ENCODE results near the gene SKIC3.

Gene SKIC3

GRCh38 chr5:95543017-95543705 lies 11.6 kb downstream of the SKIC3 start:
- no peak overlapping the region for H3K27ac ChIP-seq (ENCODE audit: low read depth, low read length)
- no peak overlapping the region for H4K5ac ChIP-seq (ENCODE audit: low read length)
- no peak overlapping the region for H3K4me2 ChIP-seq (ENCODE audit: low read length)
- H4K8ac ChIP-seq (ENCODE audit: low read depth, low read length): no peak overlapping the region
- H3K79me1 ChIP-seq (ENCODE audit: low read length): peaks cover 2% of the 10 kb centered on the region
- DNase-seq: no peak
- WGBS (ENCODE audit: extremely low coverage, insufficient coverage, low lambda C conversion rate): no CpG with 5 or more reads among the region's 3 CpGs
- no peak overlapping the region for H3K56ac ChIP-seq (ENCODE audit: low read length)
- no peak overlapping the region for H3K23ac ChIP-seq (ENCODE audit: low read length)
- H2BK120ac ChIP-seq (ENCODE audit: low read depth, low read length): no peak overlapping the region
- H3K18ac ChIP-seq (ENCODE audit: low read length): no peak overlapping the region
- H3K79me2 ChIP-seq (ENCODE audit: control insufficient read depth, insufficient read depth, low read length): no peaks in the 10 kb centered on the region
- no peak overlapping the region for H3K4ac ChIP-seq (ENCODE audit: low read depth, low read length)
- no peak overlapping the region for H2BK5ac ChIP-seq (ENCODE audit: low read length)
- H3K27me3 ChIP-seq (ENCODE audit: insufficient read depth, low read length, poor library complexity): no peaks in the 10 kb centered on the region
- H2AK5ac ChIP-seq (ENCODE audit: low read length): no peak overlapping the region
- no peak overlapping the region for H3K9ac ChIP-seq (ENCODE audit: low read length)
- H3K36me3 ChIP-seq (ENCODE audit: control insufficient read depth, insufficient read depth, low read length): peaks cover 2% of the 10 kb centered on the region
- H2BK15ac ChIP-seq (replicated peaks; ENCODE audit: low read depth): no peak overlapping the region
- H3K4me3 ChIP-seq (ENCODE audit: low read length): no peak overlapping the region
- no peaks in the 10 kb centered on the region for H3K4me1 ChIP-seq (ENCODE audit: control insufficient read depth, low read depth, low read length)

DNA sequence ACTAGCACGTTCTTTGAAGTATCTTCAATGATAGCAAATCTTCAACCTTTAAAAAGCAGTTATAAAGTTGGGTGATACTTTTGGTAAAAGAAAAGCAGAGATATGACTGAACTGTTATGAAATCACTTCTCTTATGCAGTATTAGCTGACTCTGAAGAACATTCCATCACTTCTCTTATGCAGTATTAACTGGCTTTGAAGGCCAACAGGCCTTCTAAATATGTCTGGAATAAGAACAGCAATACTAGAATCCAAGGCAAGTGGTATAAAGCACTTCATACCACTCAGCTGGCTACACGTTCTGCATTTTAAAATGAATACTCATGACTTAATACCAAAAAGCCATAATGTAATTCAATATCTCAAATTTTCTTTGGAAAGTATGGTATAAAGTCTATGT lies 17.3 kb downstream of the SKIC3 start:
- no CpG with 5 or more reads among the region's 2 CpGs for WGBS (ENCODE audit: extremely low coverage, insufficient coverage, low lambda C conversion rate)
- H3K9ac ChIP-seq (ENCODE audit: low read length): no peak overlapping the region
- H3K36me3 ChIP-seq (ENCODE audit: control insufficient read depth, insufficient read depth, low read length): no peaks in the 10 kb centered on the region
- H3K23ac ChIP-seq (ENCODE audit: low read length): no peak overlapping the region
- no peak overlapping the region for H2BK120ac ChIP-seq (ENCODE audit: low read depth, low read length)
- H4K8ac ChIP-seq (ENCODE audit: low read depth, low read length): no peak overlapping the region
- H3K27me3 ChIP-seq (ENCODE audit: insufficient read depth, low read length, poor library complexity): no peaks in the 10 kb centered on the region
- H2BK15ac ChIP-seq (replicated peaks; ENCODE audit: low read depth): no peak overlapping the region
- no peak overlapping the region for H2AK5ac ChIP-seq (ENCODE audit: low read length)
- no peak overlapping the region for H3K56ac ChIP-seq (ENCODE audit: low read length)
- no peak overlapping the region for H3K4me2 ChIP-seq (ENCODE audit: low read length)
- no peak overlapping the region for H2BK5ac ChIP-seq (ENCODE audit: low read length)
- H4K5ac ChIP-seq (ENCODE audit: low read length): no peak overlapping the region
- no peak overlapping the region for H3K4me3 ChIP-seq (ENCODE audit: low read length)
- H3K4ac ChIP-seq (ENCODE audit: low read depth, low read length): no peak overlapping the region
- no peaks in the 10 kb centered on the region for H3K79me2 ChIP-seq (ENCODE audit: control insufficient read depth, insufficient read depth, low read length)
- H3K18ac ChIP-seq (ENCODE audit: low read length): no peak overlapping the region
- no peaks in the 10 kb centered on the region for H3K4me1 ChIP-seq (ENCODE audit: control insufficient read depth, low read depth, low read length)
- H3K27ac ChIP-seq (ENCODE audit: low read depth, low read length): no peak overlapping the region
- DNase-seq: no peak
- no peaks in the 10 kb centered on the region for H3K79me1 ChIP-seq (ENCODE audit: low read length)

- Histone ChIP-seq H3K27ac (ENCODE audit: low read depth, low read length) (no peak overlapping the region), H3K56ac (ENCODE audit: low read length) (no peak overlapping the region), H3K4me2 (ENCODE audit: low read length) (no peak overlapping the region), H3K36me3 (ENCODE audit: control insufficient read depth, insufficient read depth, low read length) (no peaks in the 10 kb centered on the region), H4K5ac (ENCODE audit: low read length) (no peak overlapping the region), H4K8ac (ENCODE audit: low read depth, low read length) (no peak overlapping the region), H3K4me3 (ENCODE audit: low read length) (no peak overlapping the region), H2BK5ac (ENCODE audit: low read length) (no peak overlapping the region), H3K79me1 (ENCODE audit: low read length) (peaks cover 2% of the 10 kb centered on the region), H2AK5ac (ENCODE audit: low read length) (no peak overlapping the region), H2BK15ac (replicated peaks; ENCODE audit: low read depth) (no peak overlapping the region), H3K18ac (ENCODE audit: low read length) (no peak overlapping the region), H3K27me3 (ENCODE audit: insufficient read depth, low read length, poor library complexity) (no peaks in the 10 kb centered on the region), H3K23ac (ENCODE audit: low read length) (no peak overlapping the region), H2BK120ac (ENCODE audit: low read depth, low read length) (no peak overlapping the region), H3K79me2 (ENCODE audit: control insufficient read depth, insufficient read depth, low read length) (no peaks in the 10 kb centered on the region), H3K4ac (ENCODE audit: low read depth, low read length) (no peak overlapping the region), H3K9ac (ENCODE audit: low read length) (no peak overlapping the region), H3K4me1 (ENCODE audit: control insufficient read depth, low read depth, low read length) (no peaks in the 10 kb centered on the region)
- no peak for DNase-seq
Measured at GRCh38 chr5:95533761-95534160, 21.0 kb downstream of the SKIC3 start.

- peaks cover 2% of the 10 kb centered on the region for H3K79me1 ChIP-seq (ENCODE audit: low read length)
- no peak overlapping the region for H3K56ac ChIP-seq (ENCODE audit: low read length)
- no peak overlapping the region for H3K4me2 ChIP-seq (ENCODE audit: low read length)
- H2BK15ac ChIP-seq (replicated peaks; ENCODE audit: low read depth): no peak overlapping the region
- H3K4ac ChIP-seq (ENCODE audit: low read depth, low read length): no peak overlapping the region
- peak; percentile 27 for DNase-seq
- no peak overlapping the region for H3K9ac ChIP-seq (ENCODE audit: low read length)
- H3K79me2 ChIP-seq (ENCODE audit: control insufficient read depth, insufficient read depth, low read length): no peaks in the 10 kb centered on the region
- H3K18ac ChIP-seq (ENCODE audit: low read length): no peak overlapping the region
- no peak overlapping the region for H2AK5ac ChIP-seq (ENCODE audit: low read length)
- no peak overlapping the region for H3K27ac ChIP-seq (ENCODE audit: low read depth, low read length)
- H3K23ac ChIP-seq (ENCODE audit: low read length): no peak overlapping the region
- H4K5ac ChIP-seq (ENCODE audit: low read length): no peak overlapping the region
- H3K36me3 ChIP-seq (ENCODE audit: control insufficient read depth, insufficient read depth, low read length): no peaks in the 10 kb centered on the region
- no peak overlapping the region for H4K8ac ChIP-seq (ENCODE audit: low read depth, low read length)
- no peak overlapping the region for H2BK120ac ChIP-seq (ENCODE audit: low read depth, low read length)
- no peaks in the 10 kb centered on the region for H3K27me3 ChIP-seq (ENCODE audit: insufficient read depth, low read length, poor library complexity)
- no CpG with 5 or more reads among the region's 2 CpGs for WGBS (ENCODE audit: extremely low coverage, insufficient coverage, low lambda C conversion rate)
- H3K4me1 ChIP-seq (ENCODE audit: control insufficient read depth, low read depth, low read length): no peaks in the 10 kb centered on the region
- H3K4me3 ChIP-seq (ENCODE audit: low read length): no peak overlapping the region
- no peak overlapping the region for H2BK5ac ChIP-seq (ENCODE audit: low read length)
Measured at GRCh38 chr5:95533106-95533505, 21.7 kb downstream of the SKIC3 start.

GRCh38 chr5:95532415-95532814 lies 22.4 kb downstream of the SKIC3 start:
- Histone ChIP-seq H2BK120ac (ENCODE audit: low read depth, low read length) (no peak overlapping the region), H3K56ac (ENCODE audit: low read length) (no peak overlapping the region), H3K36me3 (ENCODE audit: control insufficient read depth, insufficient read depth, low read length) (no peaks in the 10 kb centered on the region), H2BK15ac (replicated peaks; ENCODE audit: low read depth) (no peak overlapping the region), H3K9ac (ENCODE audit: low read length) (no peak overlapping the region), H3K27me3 (ENCODE audit: insufficient read depth, low read length, poor library complexity) (no peaks in the 10 kb centered on the region), H3K79me1 (ENCODE audit: low read length) (peaks cover 2% of the 10 kb centered on the region), H3K4me1 (ENCODE audit: control insufficient read depth, low read depth, low read length) (no peaks in the 10 kb centered on the region), H3K27ac (ENCODE audit: low read depth, low read length) (no peak overlapping the region), H3K4ac (ENCODE audit: low read depth, low read length) (no peak overlapping the region), H3K4me3 (ENCODE audit: low read length) (no peak overlapping the region), H3K23ac (ENCODE audit: low read length) (no peak overlapping the region), H2BK5ac (ENCODE audit: low read length) (no peak overlapping the region), H2AK5ac (ENCODE audit: low read length) (no peak overlapping the region), H3K4me2 (ENCODE audit: low read length) (no peak overlapping the region), H3K18ac (ENCODE audit: low read length) (no peak overlapping the region), H3K79me2 (ENCODE audit: control insufficient read depth, insufficient read depth, low read length) (no peaks in the 10 kb centered on the region), H4K8ac (ENCODE audit: low read depth, low read length) (no peak overlapping the region), H4K5ac (ENCODE audit: low read length) (no peak overlapping the region)
- no peak for DNase-seq
- WGBS (ENCODE audit: extremely low coverage, insufficient coverage, low lambda C conversion rate): no CpG with 5 or more reads among the region's 2 CpGs

DNA sequence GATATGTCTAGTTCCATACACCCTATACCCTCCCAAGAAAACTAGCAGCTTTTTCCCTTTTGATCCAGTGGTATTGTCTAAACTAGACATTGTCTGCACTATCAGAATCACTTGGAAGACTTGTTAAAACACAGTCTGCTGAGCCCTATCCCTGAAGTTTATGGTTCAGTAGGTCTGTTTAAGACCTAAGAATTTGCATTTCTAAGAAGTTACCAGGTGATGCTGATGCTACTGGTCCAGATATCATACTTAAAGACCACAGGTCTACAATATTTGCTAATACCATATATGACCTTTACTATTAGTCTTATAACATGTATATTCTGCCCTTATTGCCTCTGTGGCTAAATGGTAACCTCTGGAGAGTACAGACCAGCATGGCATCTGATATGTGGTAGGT lies 23.3 kb downstream of the SKIC3 start:
- Histone ChIP-seq H2BK5ac (ENCODE audit: low read length) (no peak overlapping the region), H3K18ac (ENCODE audit: low read length) (no peak overlapping the region), H3K4ac (ENCODE audit: low read depth, low read length) (no peak overlapping the region), H3K4me2 (ENCODE audit: low read length) (no peak overlapping the region), H3K27me3 (ENCODE audit: insufficient read depth, low read length, poor library complexity) (no peaks in the 10 kb centered on the region), H3K23ac (ENCODE audit: low read length) (no peak overlapping the region), H3K27ac (ENCODE audit: low read depth, low read length) (no peak overlapping the region), H2AK5ac (ENCODE audit: low read length) (no peak overlapping the region), H3K9ac (ENCODE audit: low read length) (no peak overlapping the region), H3K56ac (ENCODE audit: low read length) (no peak overlapping the region), H2BK15ac (replicated peaks; ENCODE audit: low read depth) (no peak overlapping the region), H2BK120ac (ENCODE audit: low read depth, low read length) (no peak overlapping the region), H4K8ac (ENCODE audit: low read depth, low read length) (no peak overlapping the region), H3K4me3 (ENCODE audit: low read length) (no peak overlapping the region), H3K36me3 (ENCODE audit: control insufficient read depth, insufficient read depth, low read length) (no peaks in the 10 kb centered on the region), H3K79me2 (ENCODE audit: control insufficient read depth, insufficient read depth, low read length) (no peaks in the 10 kb centered on the region), H4K5ac (ENCODE audit: low read length) (no peak overlapping the region), H3K4me1 (ENCODE audit: control insufficient read depth, low read depth, low read length) (no peaks in the 10 kb centered on the region), H3K79me1 (ENCODE audit: low read length) (peaks cover 2% of the 10 kb centered on the region)
- DNase-seq: no peak
